ENCODE data around the gene DLG2.
"Not testable (repeated sequence)": the region's sequence is repeated elsewhere in the genome, so short reads cannot be mapped to it uniquely, and the experiment has no call there.

DLG2 gene

DNA sequence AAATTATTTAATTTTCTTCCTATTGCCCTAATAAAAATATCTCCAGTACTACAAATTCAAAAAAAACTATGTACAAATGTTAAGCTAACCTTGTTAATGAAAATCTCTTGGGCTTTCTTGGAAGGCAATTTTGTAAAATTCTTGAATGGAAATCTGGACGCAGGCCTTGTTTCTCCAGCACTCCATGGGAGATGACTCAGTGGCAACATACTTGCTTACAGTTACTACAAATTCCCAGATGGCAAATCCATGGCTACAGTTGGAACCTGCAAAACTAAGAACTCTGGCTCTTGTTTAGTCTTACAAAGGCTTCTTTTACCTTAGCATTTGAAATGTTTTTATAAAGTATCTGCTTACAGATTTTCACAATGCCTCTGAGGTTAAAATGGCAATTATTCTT, 725.2 kb downstream of the DLG2 start:
- DNase-seq (ENCODE audit: low read depth), result peak; percentile 84

DNA sequence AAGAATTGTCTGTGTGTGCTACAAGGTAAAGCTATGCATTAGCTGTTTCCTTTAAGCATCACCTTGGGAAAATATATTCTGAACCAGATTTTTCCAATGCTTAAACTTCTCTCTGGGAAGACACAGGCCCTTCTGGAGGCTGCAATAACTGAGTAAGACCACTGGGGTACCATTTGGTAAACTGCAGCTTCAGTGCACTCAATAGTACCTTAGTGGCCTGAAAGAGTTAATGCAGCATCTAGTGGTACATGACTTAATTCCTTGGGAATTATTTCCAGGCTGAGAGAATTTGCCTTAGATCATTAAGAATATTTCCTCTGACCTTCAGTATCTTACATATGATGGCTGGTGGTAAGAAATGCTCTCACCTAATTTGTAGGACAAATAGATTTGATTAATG, 727.4 kb downstream of the DLG2 start:
- no peak for DNase-seq (ENCODE audit: low read depth)

DNA sequence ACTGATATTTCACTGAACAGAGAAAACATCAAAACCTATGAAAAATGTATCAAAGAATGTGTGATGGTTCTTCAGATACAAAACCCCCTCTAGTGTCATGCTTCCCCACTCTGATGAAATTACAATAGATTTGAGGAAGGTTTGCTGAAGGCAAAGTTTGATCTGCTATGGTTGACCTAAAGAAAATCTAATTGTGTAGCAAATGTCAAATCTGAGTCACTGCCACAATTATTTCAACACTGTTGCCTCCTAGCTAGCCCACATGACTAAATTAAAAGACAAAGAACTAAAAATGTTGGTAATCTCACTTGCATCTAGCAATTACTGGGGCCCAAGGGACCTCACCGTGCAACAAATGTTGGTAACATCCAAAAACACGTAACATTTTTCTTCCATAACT, 728.0 kb downstream of the DLG2 start:
- DNase-seq (ENCODE audit: low read depth), result peak; percentile 7

DNA sequence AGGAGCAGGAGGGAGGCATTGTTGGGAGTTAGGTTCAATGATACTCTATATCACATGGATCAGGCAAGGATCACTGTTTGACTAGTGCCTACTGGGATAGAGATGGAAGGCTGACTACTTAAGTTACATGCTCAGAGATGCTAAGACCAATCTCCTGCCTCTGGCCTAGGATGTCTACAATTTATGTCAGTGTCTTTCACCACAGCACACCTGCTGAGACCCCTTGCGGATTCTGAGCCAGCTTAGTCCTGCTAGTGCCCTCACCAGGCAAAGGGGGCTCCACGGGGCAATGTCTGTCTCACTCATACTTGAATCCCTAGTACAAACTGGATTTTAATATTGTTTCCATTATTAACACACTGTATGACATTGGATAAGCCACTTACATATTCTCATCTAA, 732.5 kb downstream of the DLG2 start:
- DNase-seq (ENCODE audit: low read depth), result no peak

DNA sequence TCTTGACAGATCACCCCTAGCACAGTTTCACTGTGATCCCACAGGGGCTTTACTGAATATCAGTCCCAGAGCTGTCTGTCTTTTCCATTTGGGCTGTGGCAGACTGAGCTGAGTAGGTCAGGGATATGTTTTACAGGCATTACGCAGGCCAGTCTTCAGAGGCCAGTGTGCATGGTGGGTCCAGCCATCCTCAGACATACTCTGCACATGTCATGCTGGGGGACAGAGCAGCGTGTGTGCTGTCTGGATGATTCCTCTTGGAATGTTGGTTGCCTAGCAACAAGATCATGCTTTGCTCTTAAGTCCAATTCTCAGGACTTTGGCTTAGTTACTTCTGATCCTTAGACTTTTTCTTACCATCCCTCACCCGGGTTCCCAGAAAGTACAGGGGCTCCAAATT, 736.5 kb downstream of the DLG2 start:
- no peak for DNase-seq (ENCODE audit: low read depth)

DNA sequence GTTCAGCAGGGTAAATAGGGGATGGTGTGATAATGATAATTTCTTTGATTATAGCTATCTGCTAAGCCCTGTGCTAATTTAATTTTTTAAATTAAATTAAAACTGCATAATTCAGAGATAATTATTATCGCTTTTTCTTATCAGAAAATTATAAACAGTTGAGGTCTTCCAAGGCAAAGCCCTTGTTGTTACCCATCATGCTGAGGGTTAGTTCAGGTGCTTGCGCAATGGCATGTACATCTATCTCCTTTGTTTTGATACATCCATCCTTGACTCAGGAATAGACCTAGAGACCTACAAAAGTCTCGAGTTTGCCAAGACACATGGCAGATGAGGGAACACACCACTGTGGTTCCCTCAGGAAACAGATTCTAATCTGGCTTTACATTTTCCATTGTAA, 737.6 kb downstream of the DLG2 start:
- no peak for DNase-seq (ENCODE audit: low read depth)

DNA sequence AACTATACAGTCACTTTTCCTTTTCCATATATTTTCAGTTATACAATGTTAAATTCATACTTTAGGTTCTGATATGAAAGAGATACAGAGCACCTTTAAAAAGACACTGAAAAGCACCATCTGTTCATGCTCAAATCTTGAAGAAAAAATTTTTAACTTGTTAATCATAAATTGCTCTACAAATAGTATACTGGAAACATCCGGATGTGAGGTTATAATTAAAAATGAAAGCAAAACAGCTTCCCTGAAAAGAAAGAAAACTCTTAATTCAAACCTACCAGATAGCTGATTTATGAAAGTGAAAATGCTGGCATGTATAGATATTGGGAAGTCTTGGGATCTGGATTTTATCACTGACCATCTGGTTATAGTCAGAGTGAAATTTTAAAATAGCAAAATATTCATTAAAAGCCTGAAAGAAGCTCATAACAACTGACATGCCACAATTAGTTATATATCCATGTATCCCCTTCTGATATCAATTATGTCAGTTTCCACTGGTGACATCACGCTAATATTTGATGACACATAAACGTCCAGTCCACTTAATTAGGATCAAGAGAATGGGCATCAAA, 740.0 kb downstream of the DLG2 start:
- DNase-seq (ENCODE audit: low read depth), result no peak

DNA sequence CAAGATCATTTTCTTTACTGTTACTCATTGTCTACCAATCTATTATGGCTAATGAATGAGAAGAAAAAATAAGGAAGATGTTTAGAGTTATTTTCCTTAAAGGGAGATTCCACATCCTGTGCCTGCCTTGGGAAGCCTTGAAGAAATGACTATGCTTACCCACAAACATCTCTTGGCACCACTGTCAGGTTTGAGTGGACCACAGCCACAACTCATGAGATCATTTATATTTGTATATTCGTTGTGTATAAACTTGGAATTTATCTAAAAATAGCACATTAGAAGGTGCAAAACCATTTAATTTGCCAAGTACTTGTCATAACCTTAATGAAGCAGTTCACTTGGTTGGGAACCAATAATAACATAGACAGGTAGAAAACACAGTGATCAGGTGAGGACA, 740.8 kb downstream of the DLG2 start:
- peak; percentile 41 for DNase-seq (ENCODE audit: low read depth)

DNA sequence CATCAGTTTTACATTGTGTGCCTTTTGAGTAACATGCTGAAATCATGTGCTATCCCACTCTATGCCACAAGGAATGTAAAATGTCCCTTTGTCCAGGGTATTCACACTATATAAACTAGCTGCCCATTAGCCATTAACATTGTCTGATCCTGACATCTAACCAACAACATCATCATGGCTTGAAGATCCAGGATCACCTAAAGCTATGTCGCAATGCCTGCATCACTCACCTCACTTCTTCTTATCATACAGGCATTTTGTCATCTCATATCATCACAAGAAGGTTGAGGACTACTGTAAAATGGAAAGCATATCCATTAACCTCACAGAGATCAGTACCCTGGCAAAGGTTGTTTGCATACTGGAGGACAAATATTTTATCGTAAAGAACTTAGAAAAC, 742.3 kb downstream of the DLG2 start:
- no peak for DNase-seq (ENCODE audit: low read depth)

DNA sequence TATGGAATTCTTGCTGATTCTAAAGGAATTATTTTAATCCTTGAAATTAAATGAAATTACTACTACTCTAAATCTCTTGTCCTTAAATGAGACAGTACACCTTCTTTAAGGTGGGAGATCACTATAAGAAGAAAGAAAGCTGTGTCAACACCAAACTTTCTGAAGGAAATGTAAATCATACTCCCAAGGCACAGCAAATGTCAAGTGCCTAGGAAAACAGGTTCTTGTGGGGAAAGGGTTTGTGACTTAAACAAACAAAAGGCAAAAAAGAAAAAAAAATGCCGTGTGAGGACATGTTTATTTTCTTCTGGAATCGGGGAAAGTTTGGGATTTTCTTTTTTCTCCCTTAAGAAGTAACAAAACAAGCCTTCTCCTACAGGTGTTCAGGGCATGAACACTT, 745.1 kb downstream of the DLG2 start:
- DNase-seq (ENCODE audit: low read depth), result no peak

DNA sequence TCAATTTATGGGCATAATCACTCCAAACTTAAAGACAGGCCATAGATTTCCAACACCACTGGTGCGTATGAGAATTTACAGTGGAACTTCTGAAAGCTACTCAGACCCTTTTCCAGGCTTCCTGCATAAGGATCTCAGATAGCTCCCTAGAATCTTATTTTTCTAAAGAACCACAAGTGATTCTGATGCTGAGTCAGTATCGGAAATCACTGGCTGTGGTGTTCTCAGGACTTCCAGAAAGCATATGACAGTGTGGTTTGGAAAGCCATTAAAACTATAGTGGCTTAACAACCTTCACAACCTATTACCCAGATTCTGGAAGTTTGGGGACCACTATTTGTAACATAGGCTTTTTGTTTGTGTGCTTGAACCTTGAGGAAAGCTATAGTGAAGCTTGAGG, 756.0 kb downstream of the DLG2 start:
- DNase-seq (ENCODE audit: low read depth), result no peak

DNA sequence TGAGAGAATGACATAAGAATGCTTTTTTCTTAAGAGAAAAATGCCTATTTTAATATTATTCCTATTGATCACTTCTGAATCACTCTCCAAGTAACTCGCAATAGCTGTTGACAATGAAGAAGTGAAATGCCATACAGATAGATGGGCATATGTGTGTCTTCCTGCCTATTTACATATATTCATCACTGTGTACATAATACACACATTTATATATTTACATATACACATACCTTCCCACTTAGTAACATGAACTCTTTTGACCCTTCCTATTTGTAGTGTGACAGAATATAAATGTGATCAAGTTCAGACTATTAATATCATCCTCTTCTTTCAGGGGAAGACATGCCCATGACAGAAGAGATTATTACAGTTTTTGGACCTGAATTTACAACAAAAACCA, 756.7 kb downstream of the DLG2 start:
- no peak for DNase-seq (ENCODE audit: low read depth)

DNA sequence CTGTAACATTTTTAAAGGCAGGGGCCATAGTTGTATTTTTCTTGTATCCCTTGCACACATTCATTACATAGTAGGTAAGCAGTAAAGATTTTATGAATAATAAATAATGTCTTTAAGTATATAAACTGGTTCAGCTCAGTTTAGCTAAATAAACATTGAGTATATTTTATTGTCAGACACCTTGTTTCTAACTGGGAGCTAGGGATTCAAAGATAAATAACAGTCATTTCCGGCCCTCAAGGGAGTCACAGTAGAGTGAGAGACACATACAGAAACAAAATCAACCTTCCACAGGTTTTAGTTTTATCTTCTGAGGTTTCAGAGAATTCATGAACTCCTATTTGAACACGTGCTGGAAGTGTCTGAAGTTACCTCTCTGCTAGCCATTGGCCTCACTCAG, 760.2 kb downstream of the DLG2 start:
- no peak for DNase-seq (ENCODE audit: low read depth)

DNA sequence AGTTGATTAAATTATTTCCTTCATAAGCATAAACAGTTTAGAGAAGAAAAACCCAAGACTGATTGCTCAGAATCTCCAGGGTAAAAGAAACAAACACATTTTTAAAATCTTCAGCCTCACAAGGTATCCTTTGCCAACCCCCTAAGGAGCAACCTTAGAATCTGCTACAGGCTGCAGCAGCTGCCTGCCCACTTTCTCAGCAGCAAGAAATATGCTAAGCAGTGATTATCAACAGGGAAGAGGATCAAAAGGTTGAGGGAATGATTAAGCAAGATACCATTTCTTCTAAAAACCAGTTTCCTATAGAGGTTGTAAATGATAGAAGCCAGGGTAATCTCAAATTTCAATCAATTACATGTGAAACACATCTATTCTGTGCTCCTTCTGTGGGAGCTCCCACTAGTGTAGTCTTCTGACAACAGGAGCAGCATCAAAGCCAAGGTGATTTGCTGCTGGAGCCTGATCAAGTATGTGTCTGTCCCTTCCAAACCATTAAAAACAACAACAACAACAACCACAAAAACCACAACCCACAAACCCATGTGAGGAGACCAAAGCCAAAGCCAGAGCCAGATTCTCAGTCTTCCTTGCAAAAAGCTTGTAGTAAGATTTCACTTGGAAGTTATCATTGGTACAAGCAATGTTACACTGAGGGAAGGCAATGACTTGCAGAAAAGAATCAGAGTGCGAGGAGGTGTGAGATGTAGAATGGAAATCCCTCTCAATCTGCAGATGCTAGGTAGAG, 761.2 kb downstream of the DLG2 start:
- DNase-seq (ENCODE audit: low read depth), result peak; percentile 3

DNA sequence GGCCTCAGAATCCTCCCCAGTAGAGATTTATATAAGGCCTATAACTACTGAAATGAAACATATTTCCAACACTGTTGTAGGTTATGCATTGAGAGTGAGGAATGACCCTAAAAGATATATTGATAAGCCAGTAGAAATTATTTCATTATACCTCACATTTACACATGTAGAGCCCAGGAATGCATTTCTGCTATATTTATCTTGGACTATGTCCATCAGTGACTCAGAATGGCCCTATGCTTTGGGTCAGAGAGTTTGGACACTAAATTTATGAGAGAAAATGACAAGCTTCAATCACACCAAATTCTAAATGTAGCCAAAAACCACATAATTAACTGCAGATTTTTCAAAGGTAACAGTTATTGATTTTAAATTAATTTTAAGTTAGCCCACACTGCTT, 761.9 kb downstream of the DLG2 start:
- no peak for DNase-seq (ENCODE audit: low read depth)

DNA sequence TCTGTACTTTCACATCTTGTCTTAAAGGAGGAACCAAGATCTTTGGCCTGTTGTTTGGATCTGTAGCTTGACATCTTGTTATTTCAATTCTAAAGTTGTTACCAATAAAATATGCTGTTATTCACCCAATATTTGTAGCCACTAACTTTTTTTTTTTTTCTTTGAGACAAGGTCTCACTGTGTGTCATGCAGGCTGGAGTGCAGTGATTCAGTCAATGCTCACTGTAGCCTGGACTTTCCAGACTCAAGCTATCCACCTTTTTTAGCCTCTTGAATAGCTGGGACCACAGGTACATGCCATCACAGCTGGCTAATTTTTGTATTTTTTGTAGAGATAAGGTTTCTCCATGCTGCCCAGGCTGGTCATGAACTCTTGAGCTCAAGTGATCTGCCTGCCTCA, 769.4 kb downstream of the DLG2 start:
- no peak for DNase-seq (ENCODE audit: low read depth)

DNA sequence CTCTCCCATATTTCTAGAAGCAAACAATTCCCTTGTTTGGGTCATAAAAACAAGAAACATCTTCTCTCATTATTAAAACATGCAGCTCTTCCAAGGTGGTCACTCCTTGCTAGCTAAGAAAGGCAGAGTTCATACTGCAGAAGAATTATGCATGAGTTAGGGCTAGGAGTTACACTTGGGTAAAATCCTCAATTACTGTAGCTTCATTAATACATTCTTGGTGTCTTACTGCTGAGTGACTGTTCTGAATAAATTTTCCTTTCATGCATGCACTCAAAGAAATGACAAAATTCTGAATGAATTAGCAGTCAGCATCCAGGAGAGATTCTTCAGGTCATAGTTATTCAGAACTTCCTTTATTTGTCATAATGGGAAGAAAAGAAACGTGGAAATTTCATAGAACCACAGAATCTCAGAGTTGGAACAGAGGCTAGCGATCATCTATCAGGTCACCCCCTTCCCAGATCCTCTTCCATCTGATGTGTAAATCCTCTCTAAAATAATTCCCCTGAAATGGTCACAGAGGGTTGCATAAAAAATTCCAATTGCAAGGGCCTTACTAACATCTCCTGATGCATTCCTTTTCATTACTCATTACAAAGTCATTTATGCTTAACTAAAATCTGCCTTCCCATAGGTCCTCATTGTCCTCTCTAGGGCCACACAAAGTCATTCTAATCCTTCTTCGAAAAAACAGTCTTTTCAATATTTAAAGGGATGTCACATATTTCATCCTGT, 771.5 kb downstream of the DLG2 start:
- DNase-seq (ENCODE audit: low read depth), result peak; percentile 26

DNA sequence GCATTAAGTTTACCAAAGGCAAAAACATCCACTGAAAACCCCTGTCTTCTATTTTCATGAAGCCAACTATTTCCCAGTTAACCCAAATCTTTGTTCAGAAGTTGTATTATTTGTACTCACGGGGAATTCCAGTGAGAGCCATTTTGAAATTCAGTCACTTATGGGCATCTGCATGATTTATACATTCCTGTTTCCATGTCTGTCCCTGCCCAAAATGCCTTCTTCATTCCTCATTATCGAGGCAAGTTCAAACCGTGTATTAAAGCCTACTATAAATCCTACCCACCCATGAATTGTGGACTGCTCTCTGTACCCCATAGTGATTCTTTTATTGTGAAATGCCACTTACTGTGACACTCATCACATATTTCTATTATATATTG, 772.7 kb downstream of the DLG2 start:
- no peak for DNase-seq (ENCODE audit: low read depth)

DNA sequence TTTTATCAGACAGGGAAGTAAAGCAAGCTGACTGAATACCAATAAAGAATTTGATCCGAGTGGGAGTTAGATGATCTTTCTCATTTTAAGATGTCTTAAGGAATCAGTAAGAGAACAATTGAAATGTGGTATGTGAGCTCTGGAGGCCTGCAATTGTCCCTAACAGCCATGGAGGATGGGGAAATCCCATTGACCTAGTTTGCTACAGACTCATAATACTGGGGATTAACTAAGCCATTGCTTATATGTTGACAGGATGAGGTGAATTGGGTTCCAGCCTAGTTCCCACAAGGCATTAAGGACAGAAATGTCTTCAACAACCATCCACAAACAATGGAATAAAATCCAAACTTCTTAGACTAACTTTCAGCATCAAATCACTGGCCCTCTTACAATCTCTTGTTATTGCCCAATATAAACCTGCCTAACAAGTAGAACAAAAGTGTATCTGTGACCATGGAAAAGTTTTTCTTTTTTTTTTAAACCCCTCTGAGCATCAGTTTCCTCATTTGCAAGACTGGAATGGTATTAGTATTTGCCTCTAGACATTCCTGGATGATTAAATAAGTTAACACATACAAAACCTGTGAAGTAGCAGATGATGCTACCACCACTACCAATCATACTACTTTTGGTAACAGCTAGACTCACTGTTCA, 773.2 kb downstream of the DLG2 start:
- DNase-seq (ENCODE audit: low read depth), result no peak

DNA sequence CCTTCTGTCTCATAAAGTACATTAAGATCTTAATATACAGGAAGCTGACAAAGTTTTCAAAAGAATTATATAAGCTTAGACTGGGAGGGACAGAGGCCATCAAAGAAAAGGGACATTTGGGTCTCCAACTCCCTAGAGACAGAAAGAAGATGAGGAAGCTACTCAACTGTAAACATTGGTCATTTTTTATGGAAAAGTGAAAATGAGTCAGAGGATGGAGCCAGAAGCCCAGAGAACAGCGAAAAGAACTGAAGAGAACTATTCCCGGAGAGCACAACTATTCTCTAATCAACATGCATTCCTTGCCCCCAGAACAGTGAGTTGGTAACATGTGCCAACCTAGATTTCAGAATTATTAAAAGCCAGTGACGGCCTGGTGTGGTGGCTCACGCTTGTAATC, 779.3 kb downstream of the DLG2 start:
- no peak for DNase-seq (ENCODE audit: low read depth)

DNA sequence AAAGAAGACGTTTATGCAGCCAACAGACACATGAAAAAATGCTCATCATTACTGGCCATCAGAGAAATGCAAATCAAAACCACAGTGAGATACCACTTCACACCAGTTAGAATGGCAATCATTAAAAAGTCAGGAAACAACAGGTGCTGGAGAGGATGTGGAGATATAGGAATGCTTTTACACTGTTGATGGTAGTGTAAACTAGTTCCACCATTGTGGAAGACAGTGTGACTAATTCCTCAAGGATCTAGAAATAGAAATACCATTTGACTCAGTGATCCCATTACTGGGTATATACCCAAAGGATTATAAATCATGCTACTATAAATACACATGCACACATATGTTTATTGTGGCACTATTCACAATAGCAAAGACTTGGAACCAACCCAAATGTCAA, 786.9 kb downstream of the DLG2 start:
- not testable (repeated sequence) for DNase-seq (ENCODE audit: low read depth)

DNA sequence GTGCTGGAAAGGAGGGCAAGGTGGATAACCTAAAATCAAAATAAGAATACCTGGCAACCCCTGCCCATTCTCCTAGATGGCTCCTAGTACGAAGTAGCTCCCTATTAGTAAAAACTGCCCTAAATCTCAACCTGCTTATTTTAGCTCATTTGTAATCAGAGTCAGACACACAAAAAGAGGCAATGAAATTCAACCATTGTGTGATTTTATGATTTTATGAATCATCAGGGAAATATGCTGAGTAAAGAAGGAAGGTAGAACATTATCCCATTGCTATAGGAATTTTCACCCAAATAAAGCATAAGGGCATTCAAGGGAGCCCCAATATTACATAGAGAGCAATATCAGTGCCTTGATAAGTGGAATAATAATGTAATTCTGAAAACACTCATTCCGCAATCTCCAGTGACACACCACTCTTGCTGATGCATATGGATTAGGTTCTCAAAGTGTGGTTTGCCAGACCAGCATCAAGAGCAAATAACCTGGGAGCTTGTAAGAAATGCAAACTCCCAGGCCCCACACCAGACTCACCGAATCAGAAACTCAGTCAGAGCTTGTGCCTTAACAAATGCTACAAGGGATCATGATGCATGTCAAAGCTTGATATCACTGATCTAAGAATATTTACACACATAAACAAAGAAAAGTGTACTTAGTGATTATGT, 789.6 kb downstream of the DLG2 start:
- DNase-seq (ENCODE audit: low read depth), result no peak

DNA sequence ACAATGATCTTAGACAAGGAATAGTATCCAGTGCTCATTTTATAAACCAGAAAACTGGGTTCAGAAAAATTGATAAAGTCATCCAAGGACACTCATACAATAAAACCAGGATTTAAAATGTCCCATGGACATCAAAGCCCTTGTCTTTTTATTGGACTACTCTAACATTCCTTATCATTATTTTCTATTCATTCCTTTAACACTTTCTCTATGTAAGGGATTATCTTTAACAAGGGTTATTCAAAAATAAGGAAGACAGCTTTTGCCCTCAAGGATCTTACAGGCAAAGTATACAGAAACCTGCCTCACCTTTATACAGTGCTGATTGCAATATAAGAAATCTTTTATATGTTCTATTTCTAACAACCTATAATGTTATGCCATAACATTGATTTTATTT, 790.8 kb downstream of the DLG2 start:
- no peak for DNase-seq (ENCODE audit: low read depth)
